Measurements from ENCODE around the gene BTN3A1.

DNA sequence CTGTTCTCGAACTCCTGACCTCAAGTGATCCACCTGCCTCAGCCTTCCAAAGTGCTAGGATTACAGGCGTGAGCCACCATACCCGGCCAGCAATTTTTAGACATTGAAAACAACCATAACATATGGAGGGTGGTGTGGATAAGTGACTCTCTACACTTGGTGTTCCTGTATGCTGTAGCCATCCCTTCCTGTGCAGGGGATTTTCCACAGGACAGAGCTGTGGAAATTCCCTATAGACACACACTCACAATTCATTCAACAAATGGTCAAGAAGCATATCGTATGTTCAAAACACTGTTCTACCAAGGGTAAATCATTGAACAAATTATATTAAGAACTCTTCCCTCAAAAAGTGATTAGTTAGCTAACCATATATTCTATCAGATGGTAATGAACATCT is 61.9 kb downstream of the BTN3A1 start:
- TF ChIP-seq, protein P1, sequence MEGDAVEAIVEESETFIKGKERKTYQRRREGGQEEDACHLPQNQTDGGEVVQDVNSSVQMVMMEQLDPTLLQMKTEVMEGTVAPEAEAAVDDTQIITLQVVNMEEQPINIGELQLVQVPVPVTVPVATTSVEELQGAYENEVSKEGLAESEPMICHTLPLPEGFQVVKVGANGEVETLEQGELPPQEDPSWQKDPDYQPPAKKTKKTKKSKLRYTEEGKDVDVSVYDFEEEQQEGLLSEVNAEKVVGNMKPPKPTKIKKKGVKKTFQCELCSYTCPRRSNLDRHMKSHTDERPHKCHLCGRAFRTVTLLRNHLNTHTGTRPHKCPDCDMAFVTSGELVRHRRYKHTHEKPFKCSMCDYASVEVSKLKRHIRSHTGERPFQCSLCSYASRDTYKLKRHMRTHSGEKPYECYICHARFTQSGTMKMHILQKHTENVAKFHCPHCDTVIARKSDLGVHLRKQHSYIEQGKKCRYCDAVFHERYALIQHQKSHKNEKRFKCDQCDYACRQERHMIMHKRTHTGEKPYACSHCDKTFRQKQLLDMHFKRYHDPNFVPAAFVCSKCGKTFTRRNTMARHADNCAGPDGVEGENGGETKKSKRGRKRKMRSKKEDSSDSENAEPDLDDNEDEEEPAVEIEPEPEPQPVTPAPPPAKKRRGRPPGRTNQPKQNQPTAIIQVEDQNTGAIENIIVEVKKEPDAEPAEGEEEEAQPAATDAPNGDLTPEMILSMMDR (IDR thresholded peaks at IDR 0.05; ENCODE audit: control extremely low read depth in 1 of 3, insufficient read depth in 1 of 3, low read depth in 1 of 3, low read length in 3 of 3), result no peak
- TF ChIP-seq BACH1 (IDR thresholded peaks at IDR 0.05; ENCODE audit: low read length), result no peak

All from H1 (cell line).